Ovary (tissue), 9 donors: Measurements from ENCODE around the gene TBATA. TPM values are rescaled to one million over a fixed set of nuclear protein-coding genes. Genes with fewer than 3 reads are reported as not detected.
A peak's percentile ranks its signal among the peaks of the same experiment; 100 is the strongest.

ENCODE experiments used
- DNase-seq, 5 donors: peaks; one replicate each; pipeline ENCODE4 v3.0.0-alpha.2; 2019 to 2020
- H3K27ac ChIP-seq, 2 donors: fragments of 200-600 bp; one replicate each; pipeline versions ENCODE4 v1.5.1 to v1.8.0; 2019 to 2022
- H3K27me3 ChIP-seq: fragments of 200-600 bp; one replicate; pipeline ENCODE4 v1.8.0; 2022
- H3K36me3 ChIP-seq: fragments of 200-600 bp; sonication (generic); one replicate; pipeline ENCODE4 v1.5.1; 2019
- H3K4me1 ChIP-seq: one replicate; pipeline ENCODE4 v1.8.1; 2013; ENCODE audit warnings: mild to moderate bottlenecking, moderate library complexity; ENCODE audit not compliant: insufficient read depth
- H3K4me3 ChIP-seq: fragments of 200-600 bp; sonication (generic); one replicate; pipeline ENCODE4 v1.5.1; 2017
- H3K9me3 ChIP-seq, 2 donors: fragments of 200-600 bp in 1 of 2; sonication (generic) in 1 of 2; one replicate each; pipeline versions ENCODE4 v1.5.1 to v1.8.1; 2013 to 2019; ENCODE audit warnings: mild to moderate bottlenecking in 1 of 2, moderate library complexity in 1 of 2
- CTCF ChIP-seq, 3 donors: fragments of 450-650 bp in 2 of 3; fragments of 200-600 bp in 1 of 3; IDR thresholded peaks; one replicate each; pipeline versions ENCODE4 v1.5.1 to v1.8.0; 2016 to 2022; ENCODE audit warnings: antibody characterized with exemption in 3 of 3, mild to moderate bottlenecking in 1 of 3
- EP300 ChIP-seq: sonication (generic); formaldehyde crosslinking; IDR thresholded peaks from one replicate; pipeline ENCODE4 v1.6.1; 2017; ENCODE audit warnings: antibody characterized with exemption
- POLR2A ChIP-seq: fragments of 450-650 bp; IDR thresholded peaks from one replicate; pipeline ENCODE4 v1.6.1; 2017; ENCODE audit warnings: antibody characterized with exemption, mild to moderate bottlenecking, moderate library complexity
- WGBS, 3 donors: extraction: QIAGEN DNeasy Blood & Tissue Kit in 1 of 3; methylation state at CpG; one replicate each; pipeline versions ENCODE4 v1.1.5 to v1.1.7; 2013 to 2017; 5-methylcytosine and 5-hydroxymethylcytosine counted together
- intact Hi-C, 4 donors: fragments of 100-400 bp; cut with DNase I; formaldehyde crosslinking; loops; one replicate each; pipeline versions ENCODE4 v1.11.0 to v1.15.1; 2022 to 2023
- polyA plus RNA-seq, 2 donors: library from polyadenylated mRNA; stranded (reverse); fragments of 200-250 nt in 1 of 2; fragments of 350-450 nt in 1 of 2; fragmentation: Illumina TruSeq in 1 of 2; extraction: RNeasy Lipid Tissue Mini Kit (QIAGEN cat#74804) in 1 of 2; gene quantifications; one replicate each; pipeline ENCODE4 v1.2.3, GENCODE V29; 2013 to 2014
- total RNA-seq, 7 donors: library from RNA; depleted of rRNA in 2 of 7; stranded (reverse); fragments of >200 nt in 2 of 7; fragmentation: NEBNext Ultra II Directional in 3 of 7; extraction: Animal tissue kit (Norgen Biotek cat#: 25700) in 3 of 7; gene quantifications; one replicate each; pipeline versions ENCODE4 v1.1.0 to v1.2.4, GENCODE V29; 2016 to 2023
- donor health status: DM: no; HTN: no; CAD: no; lungs with moderate emphysema.
- donor health status: DM: no; HTN: no; CAD: no.
- donor health status: Bipolar disorder and iron deficiency.
- donor health status: DM: yes; HTN: yes; CAD: no.
- donor health status: DM: no; HTN: no; CAD: no.
- donor health status: DM: yes; HTN: yes; CAD: no.

TBATA gene
- total and polyA plus RNA-seq, 9 donors, result not detected

- TF ChIP-seq CTCF (IDR thresholded peaks at IDR 0.05) (no peak), POLR2A (no peak), EP300 (no peak)
- Histone ChIP-seq H3K27ac (no peak overlapping the region), H3K4me1 (no peaks in the 10 kb centered on the region), H3K9me3 (no peaks in the 10 kb centered on the region), H3K4me3 (no peak overlapping the region), H3K27me3 (no peaks in the 10 kb centered on the region), H3K36me3 (no peaks in the 10 kb centered on the region)
- intact Hi-C loops, result no loop called here
- WGBS, 3 donors, result 89 to 95% (median 94%) methylated on average over 11 of the region's 11 CpGs
- DNase-seq, result no peak
Measured at GRCh38 chr10:70776455-70777005, 8.6 kb downstream of the TBATA start.

GRCh38 chr10:70775679-70776454 lies 9.3 kb downstream of the TBATA start:
- H3K27ac ChIP-seq, result no peak overlapping the region

GRCh38 chr10:70774810-70775678 lies 10.1 kb downstream of the TBATA start:
- WGBS, 3 donors, result 75 to 83% (median 80%) methylated on average over 14 of the region's 14 CpGs

More at GRCh38 chr10:70775679-70776454, 9.3 kb downstream of the TBATA start:
- peak in 1 of 5 donors; percentile 25 for DNase-seq
- no peaks in the 10 kb centered on the region for H3K4me1 ChIP-seq
- H3K4me3 ChIP-seq, result no peak overlapping the region
- H3K9me3 ChIP-seq, result no peaks in the 10 kb centered on the region
- TF ChIP-seq POLR2A (no peak), CTCF (IDR thresholded peaks at IDR 0.05) (no peak), EP300 (no peak)
- no peaks in the 10 kb centered on the region for H3K36me3 ChIP-seq
- 79 to 90% (median 88%) methylated on average over 11 to 13 of the region's 13 CpGs for WGBS, 3 donors
- intact Hi-C loops, result no loop called here
- no peaks in the 10 kb centered on the region for H3K27me3 ChIP-seq

More at GRCh38 chr10:70774810-70775678, 10.1 kb downstream of the TBATA start:
- Histone ChIP-seq H3K9me3 (no peaks in the 10 kb centered on the region), H3K27me3 (no peaks in the 10 kb centered on the region), H3K27ac (no peak overlapping the region), H3K36me3 (no peaks in the 10 kb centered on the region), H3K4me1 (no peaks in the 10 kb centered on the region), H3K4me3 (no peak overlapping the region)
- TF ChIP-seq CTCF (IDR thresholded peaks at IDR 0.05), result no peak
- TF ChIP-seq EP300, result no peak
- no peak for TF ChIP-seq POLR2A
- intact Hi-C loops, result no loop called here
- DNase-seq, result peak in 1 of 5 donors; percentile 33
